T follicular helper cell (primary cell): ENCODE results near the gene CCDC171.
"Not testable (repeated sequence)": the region's sequence is repeated elsewhere in the genome, so short reads cannot be mapped to it uniquely, and the experiment has no call there.

ENCODE experiments used
- DNase-seq: peaks from one replicate; pipeline ENCODE4 v3.0.0-alpha.2; 2020; ENCODE audit warnings: low read depth

CCDC171 gene

GRCh38 chr9:15570769-15571168, 17.9 kb downstream of the CCDC171 start:
- no peak for DNase-seq

- no peak for DNase-seq
Observed at GRCh38 chr9:15572200-15572770, 19.4 kb downstream of the CCDC171 start.

GRCh38 chr9:15576350-15577050, 23.7 kb downstream of the CCDC171 start:
- DNase-seq, result no peak

GRCh38 chr9:15578714-15579113, 25.9 kb downstream of the CCDC171 start:
- no peak for DNase-seq

GRCh38 chr9:15584379-15584778, 31.5 kb downstream of the CCDC171 start:
- no peak for DNase-seq

- DNase-seq, result no peak
Observed at GRCh38 chr9:15592317-15592716, 39.5 kb downstream of the CCDC171 start.

GRCh38 chr9:15592940-15593339, 40.1 kb downstream of the CCDC171 start:
- DNase-seq, result not testable (repeated sequence)

GRCh38 chr9:15600666-15601330, 48.0 kb downstream of the CCDC171 start:
- not testable (repeated sequence) for DNase-seq

GRCh38 chr9:15606643-15607472, 54.0 kb downstream of the CCDC171 start:
- no peak for DNase-seq

GRCh38 chr9:15612962-15613361, 60.1 kb downstream of the CCDC171 start:
- no peak for DNase-seq

- DNase-seq, result no peak
Observed at GRCh38 chr9:15617782-15618181, 64.9 kb downstream of the CCDC171 start.

- no peak for DNase-seq
Observed at GRCh38 chr9:15618540-15619331, 65.9 kb downstream of the CCDC171 start.

- DNase-seq, result no peak
Observed at GRCh38 chr9:15622318-15622971, 69.6 kb downstream of the CCDC171 start.

- no peak for DNase-seq
Observed at GRCh38 chr9:15635752-15636151, 82.9 kb downstream of the CCDC171 start.

- DNase-seq, result no peak
Observed at GRCh38 chr9:15640121-15640520, 87.3 kb downstream of the CCDC171 start.

GRCh38 chr9:15641291-15641690, 88.4 kb downstream of the CCDC171 start:
- no peak for DNase-seq

GRCh38 chr9:15642369-15642962, 89.6 kb downstream of the CCDC171 start:
- no peak for DNase-seq

- DNase-seq, result no peak
Observed at GRCh38 chr9:15670246-15670645, 117.4 kb downstream of the CCDC171 start.

GRCh38 chr9:15670894-15671293, 118.1 kb downstream of the CCDC171 start:
- no peak for DNase-seq

GRCh38 chr9:15693701-15694100, 140.9 kb downstream of the CCDC171 start:
- no peak for DNase-seq

GRCh38 chr9:15696979-15697378, 144.1 kb downstream of the CCDC171 start:
- no peak for DNase-seq
